ENCODE data around the gene STK16. TPM values are rescaled to one million over a fixed set of nuclear protein-coding genes. Genes with fewer than 3 reads are reported as not detected.

STK16 gene
- total RNA-seq, 4 donors from 2014 or later, result 18.7 to 44.8 (median 28.2) TPM

GRCh38 chr2:219213026-219213415, 32.3 kb upstream of the STK16 start:
- Histone ChIP-seq H3K4me3 (no peak overlapping the region), H3K9me3 (no peaks in the 10 kb centered on the region), H3K4me1 (peaks cover 9 to 20% (median 18%) of the 10 kb centered on the region in 4 donors), H3K27ac (no peak overlapping the region), H3K27me3 (no peaks in the 10 kb centered on the region), H3K36me3 (peaks cover 0 to 4% (median 0%) of the 10 kb centered on the region in 4 donors)
- TF ChIP-seq POLR2A (IDR thresholded peaks at IDR 0.05), result no peak
- no peak for TF ChIP-seq POLR2AphosphoS5 (IDR thresholded peaks at IDR 0.05)
- no peak for TF ChIP-seq EP300 (IDR thresholded peaks at IDR 0.05; ENCODE audit: low read depth)
- TF ChIP-seq CTCF (IDR thresholded peaks at IDR 0.05), result no peak
- in situ Hi-C loops (cut with MboI; ENCODE audit: low pct_ligation_motif_present in 1 of 4, low pct_unique_long_range_greater_than_20kb in 1 of 4, low sequenced_read_pairs in 3 of 4) (loop anchor here in 1 of 4 donors (10.0 kb wide), 1 partner anchor 48 kb away; the partner anchor contains the start of gene NHEJ1), intact Hi-C loops (cut with DNase I; ENCODE audit: low total_unique reads) (no loop called here)
- DNase-seq, result no peak
- WGBS, 2 donors (ENCODE audit: low coverage in 1 of 2), result 91 to 100% methylated on average over 1 to 8 of the region's 8 CpGs

GRCh38 chr2:219213486-219214071, 31.7 kb upstream of the STK16 start:
- no peaks in the 10 kb centered on the region for H3K9me3 ChIP-seq
- no peaks in the 10 kb centered on the region for H3K27me3 ChIP-seq
- H3K4me3 ChIP-seq, result no peak overlapping the region
- in situ Hi-C loops (cut with MboI; ENCODE audit: low pct_ligation_motif_present in 1 of 4, low pct_unique_long_range_greater_than_20kb in 1 of 4, low sequenced_read_pairs in 3 of 4) (loop anchor here in 1 of 4 donors (10.0 kb wide), 1 partner anchor 49 kb away; the partner anchor contains the start of gene NHEJ1), intact Hi-C loops (cut with DNase I; ENCODE audit: low total_unique reads) (no loop called here)
- TF ChIP-seq POLR2AphosphoS5 (IDR thresholded peaks at IDR 0.05), result no peak
- TF ChIP-seq CTCF (IDR thresholded peaks at IDR 0.05), result no peak
- TF ChIP-seq POLR2A (IDR thresholded peaks at IDR 0.05), result no peak
- TF ChIP-seq EP300 (IDR thresholded peaks at IDR 0.05; ENCODE audit: low read depth), result no peak
- peaks cover 11 to 21% (median 19%) of the 10 kb centered on the region in 4 donors for H3K4me1 ChIP-seq
- peaks cover 0 to 4% (median 0%) of the 10 kb centered on the region in 4 donors for H3K36me3 ChIP-seq
- DNase-seq, result no peak
- 88% methylated on average over 10 of the region's 10 CpGs; no CpG with 5 or more reads in 1 of the 2 donors for WGBS, 2 donors (ENCODE audit: low coverage in 1 of 2)
- no peak overlapping the region for H3K27ac ChIP-seq

- intact Hi-C loops (cut with DNase I; ENCODE audit: low total_unique reads) (no loop called here), in situ Hi-C loops (cut with MboI; ENCODE audit: low pct_ligation_motif_present in 1 of 4, low pct_unique_long_range_greater_than_20kb in 1 of 4, low sequenced_read_pairs in 3 of 4) (loop anchor here in 1 of 4 donors (10.0 kb wide), 1 partner anchor 49 kb away; the partner anchor contains the start of gene NHEJ1)
- WGBS, 2 donors (ENCODE audit: low coverage in 1 of 2), result 96% methylated on average over 15 of the region's 15 CpGs; no CpG with 5 or more reads in 1 of the 2 donors
These were observed 31.1 kb upstream of the STK16 start for GRCh38 chr2:219214141-219214540.

More at GRCh38 chr2:219214141-219214540, 31.1 kb upstream of the STK16 start:
- Histone ChIP-seq H3K27me3 (no peaks in the 10 kb centered on the region), H3K9me3 (no peaks in the 10 kb centered on the region), H3K4me3 (no peak overlapping the region), H3K27ac (no peak overlapping the region), H3K36me3 (peaks cover 0 to 4% (median 0%) of the 10 kb centered on the region in 4 donors), H3K4me1 (peaks cover 12 to 27% (median 22%) of the 10 kb centered on the region in 4 donors)
- no peak for TF ChIP-seq EP300 (IDR thresholded peaks at IDR 0.05; ENCODE audit: low read depth)
- TF ChIP-seq POLR2A (IDR thresholded peaks at IDR 0.05), result no peak
- TF ChIP-seq CTCF (IDR thresholded peaks at IDR 0.05), result no peak
- TF ChIP-seq POLR2AphosphoS5 (IDR thresholded peaks at IDR 0.05), result no peak
- DNase-seq, result no peak

All from transverse colon (tissue), 4 donors.